Left lobe of liver (tissue), 2 donors: Measurements from ENCODE around the gene FGF8. TPM values are rescaled to one million over a fixed set of nuclear protein-coding genes. Genes with fewer than 3 reads are reported as not detected.

Experiments
- ATAC-seq: fragments of 200-7000 bp; cut with Tn5 transposase; one replicate; pipeline ENCODE4 v1.9.1; 2020; ENCODE audit warnings: mild to moderate bottlenecking, moderate library complexity
- DNase-seq: peaks from one replicate; pipeline ENCODE4 v3.0.0-alpha.2; 2020; ENCODE audit warnings: low spot score
- total RNA-seq: library from RNA; stranded (reverse); gene quantifications from one replicate; pipeline ENCODE4 v1.2.1, GENCODE V29; 2021
- donor health status: DM: no; HTN: no; CAD: no; lungs with moderate emphysema.
- donor health status: DM: no; HTN: yes; CAD: no.

Gene FGF8
- total RNA-seq, 1 donor from 2014 or later = not detected

DNA sequence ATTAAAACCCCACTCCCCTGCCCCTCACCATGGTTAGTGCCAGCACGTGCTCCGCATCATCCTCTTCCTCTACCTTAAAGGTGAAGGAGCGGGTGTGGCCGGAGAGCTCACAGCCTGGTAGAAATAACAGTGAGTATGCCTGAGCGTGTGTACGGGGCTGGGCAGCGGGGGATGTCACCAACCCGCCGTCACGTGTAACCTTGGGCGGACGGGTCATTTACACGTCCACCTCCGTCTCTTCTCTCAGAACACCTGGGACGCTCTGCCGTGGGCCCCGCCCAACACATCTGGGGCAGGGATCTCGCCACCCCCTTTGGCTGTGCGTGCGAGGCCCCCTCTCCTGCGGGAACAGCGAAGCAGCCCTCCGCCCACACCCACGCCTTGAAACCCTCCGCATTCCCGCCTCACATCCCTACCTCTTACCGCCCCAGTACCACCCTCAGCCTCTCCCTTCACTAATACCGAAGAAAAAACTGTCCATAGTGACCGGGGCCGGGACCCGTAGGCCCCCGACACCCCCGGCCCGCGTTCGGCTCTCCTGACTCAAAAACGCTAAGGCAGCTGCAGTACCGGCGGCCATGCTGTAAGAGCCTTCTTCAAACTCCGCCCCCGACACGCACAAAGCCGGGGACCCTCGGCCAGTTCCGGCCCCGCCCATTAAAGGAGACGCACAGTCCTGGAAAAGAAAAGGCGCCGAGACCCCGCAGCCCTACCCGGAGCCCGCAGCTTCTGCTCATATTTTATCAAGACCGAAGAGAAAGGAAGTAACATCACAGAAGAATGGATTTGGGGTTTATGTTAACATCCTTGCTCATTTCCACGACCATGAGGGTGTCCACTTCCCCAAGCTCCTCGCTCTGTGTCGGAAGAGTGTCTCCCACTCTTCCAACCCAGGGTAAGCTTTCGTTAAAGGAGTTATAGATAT, 7.2 kb upstream of the FGF8 start, which contains the start of gene NPM3:
NPM3 (minus strand) TSS at position 636 of the 925 bp plus-strand sequence; CDS start at position 580, 56 bp downstream.
- DNase-seq (peak; percentile 80), ATAC-seq (peak; percentile 63)

DNA sequence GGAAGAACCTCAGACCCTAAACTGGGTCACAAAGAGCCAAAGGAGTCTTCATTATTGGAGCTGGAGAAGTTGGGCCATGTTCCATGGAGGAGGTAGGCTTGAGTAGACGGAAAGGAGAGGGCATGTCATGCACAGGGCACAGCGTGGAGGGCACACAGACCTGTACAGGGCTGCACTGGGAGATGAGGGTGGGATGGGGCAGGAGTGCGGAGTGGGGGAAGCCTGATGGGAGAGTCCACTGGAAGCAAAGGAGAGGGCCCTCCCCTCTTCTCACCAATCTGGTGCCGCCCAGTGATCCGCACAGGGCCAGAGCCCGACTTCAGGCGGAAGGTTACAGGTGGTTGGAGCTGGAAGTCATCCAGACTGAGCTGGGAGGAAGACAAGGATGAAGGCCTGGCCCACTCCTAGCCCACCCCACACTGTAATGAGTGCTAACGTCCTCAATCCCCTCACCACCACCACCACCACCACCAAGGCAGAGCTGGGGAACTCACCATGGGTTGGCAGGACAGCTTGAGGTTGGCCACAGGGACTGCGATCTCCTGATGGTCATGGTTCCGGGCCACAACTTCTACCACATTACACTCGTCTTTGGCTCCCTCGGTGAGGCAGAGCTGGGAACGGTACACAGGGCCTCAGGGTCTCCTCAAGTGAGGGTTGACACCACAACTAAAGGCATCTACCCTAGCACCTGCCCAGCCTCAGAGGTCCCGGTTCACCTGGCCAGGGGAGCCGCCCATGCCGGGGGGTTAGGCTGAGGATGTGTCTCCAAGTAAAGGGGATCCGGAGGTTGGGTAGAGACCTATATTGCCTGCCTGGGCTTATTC, 6.3 kb upstream of the FGF8 start:
- peak; percentile 42 for DNase-seq
- ATAC-seq = no peak

DNA sequence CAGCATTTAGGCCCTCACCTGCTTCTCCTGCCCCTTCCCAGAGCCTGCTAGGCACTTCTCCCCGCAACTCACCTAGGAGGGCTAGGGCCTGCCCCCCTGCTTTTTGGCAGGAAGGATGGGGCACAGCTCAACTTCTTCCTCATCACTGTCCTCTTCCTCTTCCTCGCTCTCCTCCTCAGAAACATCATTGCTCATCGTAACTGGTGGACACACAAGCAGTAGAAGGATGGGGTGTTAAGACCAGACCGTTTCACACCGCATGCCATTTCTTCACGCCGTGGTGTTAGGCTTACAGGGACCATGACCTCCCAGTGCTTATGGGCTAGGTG, 5.7 kb upstream of the FGF8 start:
- peak; percentile 33 for DNase-seq
- ATAC-seq = no peak

DNA sequence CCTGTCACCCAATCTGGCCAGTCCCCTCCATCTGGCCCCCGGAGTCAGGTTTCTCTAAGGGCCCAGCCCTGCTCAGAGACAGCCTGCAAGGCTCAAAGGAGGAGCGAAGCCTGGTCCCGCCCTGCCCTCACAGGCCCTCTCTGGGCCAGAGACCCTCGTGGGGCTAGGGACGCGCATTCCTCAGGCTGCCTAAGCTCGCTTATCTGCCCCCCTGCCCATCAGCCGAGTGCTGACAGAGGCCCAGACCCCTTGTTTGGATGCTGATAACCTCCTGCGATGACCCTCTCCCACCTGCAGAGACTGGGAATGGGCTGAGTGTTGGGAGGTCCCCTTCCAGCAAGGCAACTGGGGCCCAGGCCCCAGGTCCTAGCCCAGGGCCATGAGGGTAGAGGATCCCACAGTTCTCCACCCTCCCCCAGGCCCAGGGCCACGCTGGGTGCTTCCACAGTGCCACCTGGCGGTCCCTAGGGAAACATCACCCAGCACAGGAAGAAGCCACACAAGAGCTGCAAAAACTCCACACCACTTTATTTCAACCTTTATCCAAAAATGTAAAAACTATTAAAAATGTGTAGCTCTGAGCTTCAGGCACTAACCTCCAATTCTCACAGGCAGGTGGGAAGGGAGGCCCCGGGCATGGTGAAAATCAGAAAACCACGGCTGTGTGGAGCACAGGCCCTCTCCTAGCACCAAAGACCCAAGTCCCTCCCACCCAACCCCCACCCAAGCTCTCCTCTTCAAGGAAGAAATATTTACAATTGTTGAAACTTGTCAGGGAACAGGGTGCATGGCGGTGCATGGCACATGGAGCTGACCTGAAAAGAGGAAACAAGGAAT, 5.1 kb upstream of the FGF8 start:
- peak; percentile 64 for DNase-seq
- peak; percentile 73 for ATAC-seq

DNA sequence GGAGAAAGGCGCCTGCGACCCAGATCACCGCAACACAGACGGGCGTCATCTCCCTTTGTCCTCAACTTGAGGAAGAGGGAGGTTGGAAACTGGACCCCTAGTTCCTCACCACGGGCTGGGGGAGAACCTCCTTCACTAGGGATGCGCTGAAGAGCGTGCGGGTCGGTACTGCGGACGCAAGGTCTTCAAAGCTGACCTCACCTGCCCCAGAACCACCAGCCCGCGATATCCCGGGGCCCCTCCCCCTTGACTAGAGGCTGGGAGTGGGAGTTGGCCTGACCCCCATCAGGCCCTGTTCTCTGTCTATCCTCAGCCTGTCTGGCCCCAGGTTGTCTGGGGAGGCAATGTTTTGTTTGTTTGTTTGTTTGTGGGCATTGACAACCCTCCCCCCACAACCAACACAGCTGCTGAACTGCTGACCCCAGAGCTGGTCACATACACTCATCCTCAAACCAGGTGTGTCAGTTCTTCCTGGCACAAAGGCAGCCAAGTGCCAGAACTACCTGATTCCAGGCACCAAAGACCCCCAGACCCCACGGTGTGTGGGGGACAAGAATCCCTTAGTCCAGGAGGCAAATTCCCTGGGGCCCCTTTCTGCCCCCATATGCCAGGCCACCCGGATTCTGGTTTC, 4.4 kb upstream of the FGF8 start:
- DNase-seq = peak; percentile 42
- no peak for ATAC-seq

DNA sequence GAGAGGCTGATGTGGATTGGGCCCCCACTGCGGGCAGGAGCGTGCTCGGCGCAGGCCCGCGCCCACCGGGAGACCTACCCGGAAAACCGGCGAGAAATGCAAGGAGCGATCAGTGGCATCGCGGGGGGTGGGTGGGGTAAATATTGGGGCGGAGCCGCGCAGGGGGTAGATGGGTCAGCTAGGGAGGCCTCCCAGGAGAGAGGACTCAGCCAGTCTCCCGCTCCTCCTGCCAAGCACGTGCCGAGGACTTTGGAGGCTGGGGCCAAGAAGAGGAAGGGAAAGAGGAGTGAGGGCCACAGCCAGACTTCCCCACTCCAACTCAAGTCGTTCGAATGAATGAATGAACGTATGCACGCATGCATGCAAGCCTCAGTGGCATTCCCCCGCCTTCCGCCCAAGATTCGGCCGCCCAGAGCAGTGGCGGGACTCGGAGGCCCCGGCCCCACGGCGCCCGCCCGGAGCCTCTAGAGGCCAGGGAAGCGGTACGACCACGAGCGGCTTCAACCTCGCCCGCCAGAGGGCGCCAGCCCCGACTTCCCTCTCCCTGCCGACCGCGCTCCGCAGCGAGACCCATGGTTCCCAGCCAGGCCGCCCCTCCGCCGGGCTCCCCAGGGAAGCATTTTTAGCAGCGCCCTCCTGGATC, 3.8 kb upstream of the FGF8 start:
- peak; percentile 83 for ATAC-seq

DNA sequence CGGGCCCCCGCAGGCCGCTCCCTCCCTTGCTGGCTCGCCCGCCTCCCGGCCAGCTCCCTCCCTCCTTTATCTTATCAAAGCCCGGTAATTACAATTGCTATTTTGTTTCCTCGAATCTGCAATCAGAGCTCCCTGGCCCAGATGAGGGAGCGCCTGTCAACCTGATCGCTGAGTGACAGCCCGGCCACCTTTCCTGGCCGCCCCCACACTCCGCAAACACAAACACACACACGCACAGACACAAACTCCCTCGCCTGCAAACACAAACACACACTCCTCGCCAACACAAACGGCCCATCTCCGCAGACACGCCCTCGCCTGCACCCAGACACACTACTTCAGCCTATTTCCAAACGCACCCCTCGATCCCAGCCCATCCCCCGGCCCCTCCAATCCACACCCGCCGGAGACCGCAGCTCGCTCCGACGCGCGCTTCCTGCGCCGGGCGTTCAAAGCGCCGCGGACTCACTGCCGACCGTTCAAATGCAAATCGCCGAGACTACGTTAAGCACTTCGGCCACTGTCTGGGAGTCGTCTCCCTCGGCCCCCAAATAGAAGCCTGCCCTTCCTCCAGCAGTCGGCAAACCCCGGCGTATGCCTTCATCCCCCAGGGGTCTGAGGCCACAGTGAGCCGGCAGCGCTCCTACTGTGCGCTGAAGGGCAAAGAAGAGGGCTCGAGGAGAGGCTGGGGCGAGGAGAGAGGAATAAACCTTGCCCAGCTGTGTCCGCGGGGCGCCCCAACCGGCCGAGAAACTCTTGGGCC, 3.0 kb upstream of the FGF8 start:
- DNase-seq (no peak), ATAC-seq (peak; percentile 37)

More for the DNA sequence above, 3.8 kb upstream of the FGF8 start:
- DNase-seq = peak; percentile 78

DNA sequence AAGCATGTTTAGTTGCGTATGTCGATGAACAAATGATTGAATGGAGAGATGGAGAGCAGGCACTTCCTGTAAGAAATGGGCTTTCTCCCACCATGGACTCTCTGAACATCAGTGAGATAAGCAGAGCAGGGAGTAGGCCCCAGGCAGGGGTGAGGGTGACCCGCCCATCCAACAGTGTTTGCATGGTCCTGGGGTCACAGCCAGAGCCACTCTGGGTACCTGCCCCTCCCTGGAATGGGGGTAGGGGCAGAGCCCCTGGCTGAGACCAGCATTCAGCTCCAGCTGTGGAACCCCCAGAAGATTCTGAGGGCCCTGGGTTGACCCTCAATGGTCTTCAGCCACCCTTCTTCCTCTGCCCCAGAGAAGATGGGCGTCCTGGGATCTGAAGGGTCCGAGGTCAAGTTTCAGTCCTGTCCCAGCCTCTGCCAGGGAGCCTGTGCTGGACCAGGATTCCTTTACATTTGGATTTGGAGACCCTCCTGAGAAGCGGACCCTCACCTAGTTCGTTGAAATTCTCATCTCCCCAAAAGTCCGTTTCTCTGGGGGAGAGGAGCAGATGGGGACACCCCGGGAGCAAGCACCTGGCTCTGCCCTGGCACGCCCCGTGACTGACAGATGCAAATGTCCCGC, 2.4 kb upstream of the FGF8 start:
- ATAC-seq = no peak
- peak; percentile 41 for DNase-seq

DNA sequence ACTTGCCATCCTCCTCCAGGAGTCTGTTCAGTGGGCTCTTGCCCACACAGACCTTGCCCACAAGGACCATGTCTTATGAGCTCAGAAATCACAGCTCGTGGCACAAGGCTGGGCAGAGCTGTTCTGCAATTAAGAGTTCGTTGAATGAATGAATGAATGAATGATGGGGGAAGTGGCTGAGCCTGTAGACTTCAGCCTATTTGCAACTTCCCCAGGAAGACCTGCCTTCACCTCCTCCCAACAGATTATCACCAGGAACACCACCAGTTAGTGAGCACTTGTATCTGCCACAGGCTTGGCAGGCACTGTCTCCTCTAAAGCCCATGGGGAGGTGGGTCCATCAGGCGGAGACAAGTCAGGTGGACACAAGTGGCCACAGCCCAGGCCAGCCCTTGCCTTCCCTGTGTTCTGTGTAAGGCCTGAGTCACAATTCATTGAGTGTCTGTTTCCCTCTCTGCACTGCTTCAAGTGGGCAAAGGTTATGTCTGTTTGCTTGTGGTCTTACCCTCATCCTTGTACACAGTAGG, 1.8 kb upstream of the FGF8 start:
- ATAC-seq = no peak

DNA sequence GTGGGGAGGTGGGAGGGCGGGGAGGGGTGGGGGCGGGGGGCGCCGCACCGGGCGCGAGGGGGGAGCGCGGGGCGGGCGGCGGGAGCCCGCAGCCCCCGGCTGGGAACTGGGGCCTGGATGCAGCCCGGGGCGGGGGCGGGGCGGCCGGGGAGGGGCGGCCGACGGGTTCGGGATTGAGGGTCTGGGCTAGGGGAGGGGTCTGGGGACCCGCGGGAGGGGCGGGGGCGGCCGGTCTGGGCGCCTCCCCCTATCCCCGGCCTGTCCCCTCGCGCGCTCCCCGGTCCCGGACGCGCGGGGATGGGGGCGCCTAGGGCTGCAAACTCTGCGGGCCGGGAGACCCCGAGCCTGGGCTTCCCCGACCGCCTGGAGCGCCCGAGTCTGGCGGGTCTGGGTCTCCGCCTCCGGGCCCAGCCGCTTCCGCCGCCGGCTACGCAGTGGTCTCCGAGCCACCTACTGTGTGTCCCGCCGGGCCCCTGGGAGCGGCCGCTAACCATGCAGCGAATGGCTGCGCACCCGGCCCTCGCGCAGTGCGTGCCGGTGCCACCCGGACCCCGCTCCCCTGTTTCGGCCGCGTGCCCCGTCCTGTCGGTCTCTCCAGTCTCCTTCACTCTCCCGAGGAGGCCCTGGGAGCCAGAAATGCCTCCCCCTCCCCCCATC, 375 bp upstream of the FGF8 start:
- peak; percentile 39 for DNase-seq
- ATAC-seq = no peak

More for the DNA sequence above, 1.8 kb upstream of the FGF8 start:
- peak; percentile 31 for DNase-seq

DNA sequence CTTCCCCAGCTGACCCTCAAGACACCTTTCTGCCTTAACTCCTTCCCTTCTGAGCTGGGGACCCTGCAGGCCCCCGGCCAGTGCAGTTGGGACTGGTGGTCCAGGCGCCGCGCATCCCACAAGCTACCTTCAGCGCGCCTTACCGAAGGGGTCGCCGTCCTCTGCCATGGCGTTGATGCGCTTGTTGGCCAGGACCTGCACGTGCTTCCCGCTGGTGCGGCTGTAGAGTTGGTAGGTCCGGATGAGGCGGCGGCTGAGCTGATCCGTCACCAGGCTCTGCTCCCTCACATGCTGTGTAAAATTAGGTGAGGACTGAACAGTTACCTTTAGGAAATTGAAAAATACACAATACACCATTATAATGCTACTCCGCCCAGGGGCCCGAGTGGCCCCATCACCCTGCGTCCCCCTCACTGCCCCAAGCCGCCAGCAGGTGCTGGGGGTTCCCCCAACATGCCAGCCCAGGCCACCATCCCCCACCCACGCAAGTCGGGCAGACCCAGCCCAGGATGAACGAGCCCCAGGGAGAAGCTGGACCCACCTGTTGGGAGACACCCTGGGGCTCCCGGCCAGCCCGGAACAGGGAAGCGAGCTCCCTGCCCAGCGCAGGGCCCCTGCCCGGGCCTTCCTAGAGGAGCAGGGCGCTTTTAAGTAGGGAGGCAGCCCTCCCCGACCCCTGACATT, 1.2 kb downstream of the FGF8 start:
- DNase-seq (no peak), ATAC-seq (no peak)

DNA sequence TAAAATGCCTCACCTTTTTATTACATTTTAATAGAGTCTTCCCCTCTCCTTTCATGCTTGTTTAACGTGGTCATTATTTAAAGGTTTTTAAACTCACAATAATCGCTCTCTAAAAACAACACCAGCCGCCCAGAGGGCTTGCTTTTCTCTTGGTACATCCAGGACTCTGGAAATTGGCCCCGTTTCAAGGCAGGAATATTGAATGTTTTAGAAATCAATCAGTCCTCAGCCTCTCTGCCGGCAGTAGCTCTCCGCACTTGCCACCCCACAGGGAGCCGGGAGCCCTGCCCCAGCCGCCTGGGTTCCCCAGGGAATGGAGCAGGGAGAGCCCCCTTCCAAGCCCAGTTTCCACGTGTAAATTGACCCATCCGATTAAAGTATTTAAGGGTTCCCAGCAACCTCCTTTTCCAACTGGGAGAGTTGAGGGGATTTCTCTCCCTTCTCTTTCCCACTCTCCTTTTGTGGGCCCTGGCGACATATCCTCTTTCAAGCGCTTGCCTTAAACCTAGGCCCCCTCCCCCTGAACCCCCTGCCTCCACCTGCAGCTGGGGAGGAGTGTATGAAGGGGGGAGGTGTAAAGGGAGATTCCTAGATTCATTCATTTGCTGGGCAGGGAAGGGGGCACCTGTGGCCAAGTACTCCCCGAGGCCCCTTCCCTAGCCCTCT, 1.9 kb downstream of the FGF8 start:
- ATAC-seq (peak; percentile 56), DNase-seq (no peak)

DNA sequence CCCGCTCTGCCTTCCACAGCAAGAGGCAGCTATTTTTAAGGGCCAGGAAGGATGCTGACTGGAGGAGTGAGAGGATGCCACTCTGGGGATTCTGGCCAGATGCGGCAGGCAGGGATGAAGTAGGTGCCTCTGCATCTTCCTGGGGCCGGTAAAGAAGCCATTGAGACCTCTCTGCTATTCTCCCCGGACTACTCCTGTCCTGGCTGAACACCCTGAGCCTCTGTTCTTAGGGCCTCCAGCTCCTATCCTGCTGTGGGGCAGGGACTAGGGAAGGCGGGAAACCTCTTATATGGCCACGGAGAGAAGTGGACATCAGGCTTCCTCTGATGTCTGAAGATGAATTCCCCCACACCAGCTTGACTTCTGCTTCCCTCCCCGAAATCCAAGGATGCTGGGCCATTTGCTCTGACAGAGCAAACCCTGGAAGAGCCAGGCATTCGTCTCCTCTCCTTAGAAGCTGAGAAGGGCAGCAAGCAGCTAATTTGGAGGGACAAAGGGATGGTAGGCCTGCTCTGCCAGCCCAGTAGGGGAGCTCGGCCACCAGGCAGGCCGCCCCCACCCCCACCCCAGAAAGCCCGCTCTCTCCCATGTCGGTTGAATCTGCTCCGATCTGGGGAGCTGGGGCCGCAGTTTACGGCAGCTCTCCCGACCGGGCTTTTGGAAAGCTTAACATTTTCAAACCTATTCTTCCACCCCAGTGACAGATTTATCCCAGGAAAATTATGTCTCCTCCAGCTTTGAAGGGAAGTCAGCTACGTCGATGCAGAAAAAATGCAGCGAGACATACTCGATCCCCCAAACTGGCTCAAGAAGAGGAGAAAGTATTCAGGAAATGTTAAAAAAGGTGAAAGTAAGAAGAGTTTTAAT, 2.8 kb downstream of the FGF8 start:
- no peak for DNase-seq

DNA sequence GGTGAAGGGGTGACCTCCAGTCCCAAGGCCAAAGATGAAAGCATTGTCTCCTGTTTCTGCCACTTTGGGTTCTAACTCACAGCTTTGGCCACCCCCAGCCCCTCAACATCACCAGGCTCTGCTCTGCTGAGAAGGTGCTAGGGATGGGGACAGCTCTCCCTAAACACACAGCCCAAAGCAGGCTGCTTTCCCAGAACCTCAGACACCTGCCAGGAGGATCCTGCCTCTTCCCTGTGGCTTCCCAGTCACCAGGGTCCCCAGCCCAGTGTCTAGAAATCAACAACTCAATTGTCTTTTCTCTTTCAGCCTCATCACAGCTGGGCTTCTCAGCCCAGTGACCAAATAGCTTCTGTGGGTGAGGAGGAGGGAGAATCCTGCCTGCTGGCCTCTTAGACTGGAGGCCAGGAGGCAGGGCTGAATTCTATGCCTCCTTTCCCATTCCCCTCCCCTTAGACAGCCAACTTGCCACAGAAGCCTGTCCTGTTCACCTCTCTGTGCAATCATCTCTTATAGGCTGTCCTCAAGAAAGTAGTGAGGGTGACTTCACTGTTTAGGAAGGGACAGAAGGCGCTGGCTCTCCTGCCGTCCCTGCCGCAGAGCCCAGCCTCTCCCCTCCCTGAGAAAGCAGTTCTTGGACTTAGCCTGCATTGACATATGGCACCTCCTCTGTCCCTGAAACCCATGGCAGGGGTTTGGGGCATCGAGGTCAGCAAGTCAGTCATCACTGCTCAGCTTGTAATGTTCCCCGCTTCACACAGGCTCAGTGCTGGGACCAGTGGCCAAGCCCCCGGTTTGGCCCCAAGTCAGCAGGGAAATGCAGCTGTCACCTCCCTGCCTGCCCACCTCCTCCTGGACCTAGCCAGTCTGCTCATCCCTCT, 3.7 kb downstream of the FGF8 start:
- ATAC-seq = no peak
- no peak for DNase-seq

More for the DNA sequence above, 2.8 kb downstream of the FGF8 start:
- no peak for ATAC-seq

DNA sequence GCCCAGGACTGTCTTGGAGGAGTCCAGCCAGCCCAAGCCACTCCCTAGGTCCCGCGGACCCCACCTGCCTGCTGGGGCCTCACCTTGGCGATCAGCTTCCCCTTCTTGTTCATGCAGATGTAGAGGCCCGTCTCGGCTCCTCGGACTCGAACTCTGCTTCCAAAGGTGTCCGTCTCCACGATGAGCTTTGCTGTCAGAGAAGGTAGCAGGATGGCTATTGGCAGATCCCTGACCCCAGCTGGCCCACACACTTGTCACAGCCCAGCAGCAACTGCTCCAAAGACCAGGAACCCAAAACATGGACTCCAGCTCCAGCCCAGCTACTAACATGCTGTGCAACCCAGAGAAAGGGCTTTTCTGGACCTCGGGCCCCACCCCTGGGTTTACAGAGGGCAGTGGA, 4.5 kb downstream of the FGF8 start:
- ATAC-seq (no peak), DNase-seq (no peak)
